ENCODE data around the gene MYOZ3. TPM values are rescaled to one million over a fixed set of nuclear protein-coding genes. Genes with fewer than 3 reads are reported as not detected.

MYOZ3 gene
- total and polyA plus RNA-seq, 10 of the 15 experiments (the other 5 are each of a cell fraction or from before 2014, with no cell fraction given) = 0.04 to 1.1 (median 0.10) TPM; not detected in 4

DNA sequence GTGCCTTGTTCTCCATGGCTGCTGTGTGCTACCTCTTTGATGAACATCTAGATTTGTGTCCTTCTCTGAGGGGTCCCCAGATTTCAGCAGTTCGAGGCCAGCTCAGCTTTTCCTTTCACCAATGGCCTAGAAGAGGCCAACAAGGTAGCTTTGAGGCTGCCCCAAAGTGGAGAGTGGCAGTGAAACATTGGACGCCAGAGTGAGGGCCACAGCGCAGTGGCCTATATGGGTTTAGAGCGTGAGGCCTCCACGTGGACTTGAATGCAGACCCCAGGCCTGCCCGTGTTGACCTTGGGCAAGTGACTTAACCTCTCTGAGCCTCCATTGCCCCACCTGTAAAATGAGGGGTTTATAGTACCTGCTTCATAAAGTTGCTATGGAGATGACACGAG, 11.8 kb downstream of the MYOZ3 start (continued):
- TF ChIP-seq ZNF622 (IDR thresholded peaks at IDR 0.05) = no peak

DNA sequence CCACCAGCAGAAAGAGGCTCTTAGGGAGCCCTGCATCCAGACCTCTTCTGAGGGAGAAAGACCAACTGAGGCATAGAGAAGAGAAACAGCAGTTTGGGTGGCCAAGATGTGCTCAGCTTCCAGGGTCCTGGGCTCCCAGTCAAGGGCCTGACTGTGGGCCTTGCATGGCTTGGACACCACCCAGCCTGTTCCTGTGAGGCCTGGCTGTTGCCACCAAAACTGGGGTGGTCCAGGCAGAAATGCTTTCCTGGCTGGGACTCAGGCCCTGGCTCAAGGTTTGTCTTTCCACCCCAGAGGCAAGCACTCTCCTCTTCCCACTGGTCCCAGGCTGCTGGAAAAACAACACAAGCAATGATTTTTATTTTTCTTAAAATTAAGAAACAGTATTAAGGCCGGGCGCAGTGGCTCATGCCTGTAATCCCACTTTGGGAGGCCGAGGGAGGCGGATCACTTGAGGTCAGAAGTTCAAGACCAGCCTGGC, 13.3 kb downstream of the MYOZ3 start:
- CTCF ChIA-PET = interaction anchor here (0.6 kb wide), 1 partner anchor 292 kb away, joined by 3 read pairs; no protein-coding TSS in a partner anchor
- no peak for FAIRE-seq

DNA sequence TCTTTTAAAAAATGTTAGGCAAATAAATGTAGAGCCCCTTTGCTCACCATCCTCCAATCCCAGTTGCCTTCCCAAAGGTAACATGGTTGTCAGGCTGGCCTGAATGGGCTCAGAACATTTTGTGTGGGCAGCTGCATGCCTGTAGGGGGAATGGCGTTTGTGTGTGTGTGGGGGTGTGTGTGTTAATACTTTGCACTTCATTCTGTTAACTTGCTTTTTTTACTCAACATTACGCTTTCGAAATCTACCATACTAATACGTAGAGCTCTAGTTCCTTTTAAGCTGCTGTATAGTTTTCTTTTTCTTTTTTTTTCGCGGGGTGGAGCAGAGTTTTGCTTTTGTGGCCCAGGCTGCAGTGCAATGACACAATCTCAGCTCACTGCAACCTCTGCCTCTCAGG, 14.0 kb downstream of the MYOZ3 start:
- BruUV-seq (replicated peaks) = no TSS peak
- H2AFZ ChIP-seq (ENCODE audit: control insufficient read depth, low read depth, low read length) = no peak overlapping the region
- ChIA-PET RAD21 (ENCODE audit: unreplicated experiment) (no interaction called here), CTCF (interaction anchor here (0.6 to 1.3 kb wide), 3 partner anchors 115 to 512 kb away, joined by 3 to 6 read pairs (median 3); no protein-coding TSS in a partner anchor), POLR2A (no interaction called here), SMC1A (ENCODE audit: uncharacterized antibody, unreplicated experiment) (no interaction called here)
- H3K79me2 ChIP-seq (ENCODE audit: control insufficient read depth, insufficient read depth, low read length) = no peaks in the 10 kb centered on the region
- H3K9me3 ChIP-seq (replicated peaks; ENCODE audit: control insufficient read depth, insufficient read depth, low read length) = no peaks in the 10 kb centered on the region
- ATAC-seq (no peak), DNase-seq (ENCODE audit: low read depth, low spot score) (no peak), FAIRE-seq (no peak)
- intact Hi-C loops (cut with micrococcal nuclease; ENCODE audit: unreplicated experiment) = no loop called here
- no peak overlapping the region for H3K4me3 ChIP-seq
- no peaks in the 10 kb centered on the region for H3K36me3 ChIP-seq (ENCODE audit: control insufficient read depth in 2 of 2, insufficient read depth in 2 of 2, low read length in 1 of 2)
- H3K9ac ChIP-seq (ENCODE audit: control insufficient read depth, insufficient read depth, low read length) = no peak overlapping the region
- in situ Hi-C loops (cut with MboI) = no loop called here
- H4K20me1 ChIP-seq (ENCODE audit: control insufficient read depth, insufficient read depth) = no peaks in the 10 kb centered on the region
- H3K4me1 ChIP-seq (ENCODE audit: control insufficient read depth, insufficient read depth, low read length) = no peaks in the 10 kb centered on the region
- no peak overlapping the region for H3K4me2 ChIP-seq (ENCODE audit: control insufficient read depth, insufficient read depth)
- peaks cover 2 to 18% of the 10 kb centered on the region in 2 experiments; a peak in 2 of 4 replicates for H3K27me3 ChIP-seq (replicated peaks in 1 of 2; ENCODE audit: control insufficient read depth in 2 of 2, insufficient read depth in 2 of 2, low read length in 1 of 2)
- H3K27ac ChIP-seq (ENCODE audit: control insufficient read depth, insufficient read depth) = no peak overlapping the region
- WGBS (ENCODE audit: insufficient coverage, insufficient replicate concordance, low lambda C conversion rate, missing lambda C conversion rate) = 74% methylated on average over 6 of the region's 6 CpGs
- TF ChIP-seq CBFB (IDR thresholded peaks at IDR 0.05; ENCODE audit: low read depth) = no peak
- TF ChIP-seq, protein P1, sequence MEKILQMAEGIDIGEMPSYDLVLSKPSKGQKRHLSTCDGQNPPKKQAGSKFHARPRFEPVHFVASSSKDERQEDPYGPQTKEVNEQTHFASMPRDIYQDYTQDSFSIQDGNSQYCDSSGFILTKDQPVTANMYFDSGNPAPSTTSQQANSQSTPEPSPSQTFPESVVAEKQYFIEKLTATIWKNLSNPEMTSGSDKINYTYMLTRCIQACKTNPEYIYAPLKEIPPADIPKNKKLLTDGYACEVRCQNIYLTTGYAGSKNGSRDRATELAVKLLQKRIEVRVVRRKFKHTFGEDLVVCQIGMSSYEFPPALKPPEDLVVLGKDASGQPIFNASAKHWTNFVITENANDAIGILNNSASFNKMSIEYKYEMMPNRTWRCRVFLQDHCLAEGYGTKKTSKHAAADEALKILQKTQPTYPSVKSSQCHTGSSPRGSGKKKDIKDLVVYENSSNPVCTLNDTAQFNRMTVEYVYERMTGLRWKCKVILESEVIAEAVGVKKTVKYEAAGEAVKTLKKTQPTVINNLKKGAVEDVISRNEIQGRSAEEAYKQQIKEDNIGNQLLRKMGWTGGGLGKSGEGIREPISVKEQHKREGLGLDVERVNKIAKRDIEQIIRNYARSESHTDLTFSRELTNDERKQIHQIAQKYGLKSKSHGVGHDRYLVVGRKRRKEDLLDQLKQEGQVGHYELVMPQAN (conservative IDR thresholded peaks at IDR 0.05) = no peak
- no peak for TF ChIP-seq SIN3A (IDR thresholded peaks at IDR 0.05; ENCODE audit: low read depth, low read length)
- TF ChIP-seq EP300 (IDR thresholded peaks at IDR 0.05; ENCODE audit: borderline replicate concordance in 1 of 2, control insufficient read depth in 1 of 2, low read depth in 2 of 2, low read length in 2 of 2) = no peak
- no peak for TF ChIP-seq ZNF622 (IDR thresholded peaks at IDR 0.05)

More for the DNA sequence above, 13.3 kb downstream of the MYOZ3 start:
- H3K4me2 ChIP-seq (ENCODE audit: control insufficient read depth, insufficient read depth) = no peak overlapping the region
- H3K9me3 ChIP-seq (replicated peaks; ENCODE audit: control insufficient read depth, insufficient read depth, low read length) = no peaks in the 10 kb centered on the region
- DNase-seq (ENCODE audit: low read depth, low spot score) = no peak
- no peak overlapping the region for H3K27ac ChIP-seq (ENCODE audit: control insufficient read depth, insufficient read depth)
- H2AFZ ChIP-seq (ENCODE audit: control insufficient read depth, low read depth, low read length) = no peak overlapping the region
- ATAC-seq = no peak
- no peaks in the 10 kb centered on the region for H4K20me1 ChIP-seq (ENCODE audit: control insufficient read depth, insufficient read depth)
- H3K4me1 ChIP-seq (ENCODE audit: control insufficient read depth, insufficient read depth, low read length) = no peaks in the 10 kb centered on the region
- H3K36me3 ChIP-seq (ENCODE audit: control insufficient read depth in 2 of 2, insufficient read depth in 2 of 2, low read length in 1 of 2) = no peaks in the 10 kb centered on the region
- no TSS peak for BruUV-seq (replicated peaks)
- intact Hi-C loops (cut with micrococcal nuclease; ENCODE audit: unreplicated experiment) = no loop called here
- WGBS (ENCODE audit: insufficient coverage, insufficient replicate concordance, low lambda C conversion rate, missing lambda C conversion rate) = 20% methylated on average over 4 of the region's 4 CpGs
- no peaks in the 10 kb centered on the region for H3K79me2 ChIP-seq (ENCODE audit: control insufficient read depth, insufficient read depth, low read length)
- TF ChIP-seq, protein P2, sequence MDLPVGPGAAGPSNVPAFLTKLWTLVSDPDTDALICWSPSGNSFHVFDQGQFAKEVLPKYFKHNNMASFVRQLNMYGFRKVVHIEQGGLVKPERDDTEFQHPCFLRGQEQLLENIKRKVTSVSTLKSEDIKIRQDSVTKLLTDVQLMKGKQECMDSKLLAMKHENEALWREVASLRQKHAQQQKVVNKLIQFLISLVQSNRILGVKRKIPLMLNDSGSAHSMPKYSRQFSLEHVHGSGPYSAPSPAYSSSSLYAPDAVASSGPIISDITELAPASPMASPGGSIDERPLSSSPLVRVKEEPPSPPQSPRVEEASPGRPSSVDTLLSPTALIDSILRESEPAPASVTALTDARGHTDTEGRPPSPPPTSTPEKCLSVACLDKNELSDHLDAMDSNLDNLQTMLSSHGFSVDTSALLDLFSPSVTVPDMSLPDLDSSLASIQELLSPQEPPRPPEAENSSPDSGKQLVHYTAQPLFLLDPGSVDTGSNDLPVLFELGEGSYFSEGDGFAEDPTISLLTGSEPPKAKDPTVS (IDR thresholded peaks at IDR 0.05; ENCODE audit: low read depth, low read length) = no peak
- no peak for TF ChIP-seq EED (IDR thresholded peaks at IDR 0.05; ENCODE audit: low read depth)
- TF ChIP-seq JUNB (IDR thresholded peaks at IDR 0.05) = no peak
- in situ Hi-C loops (cut with MboI) = no loop called here
- no peak overlapping the region for H3K9ac ChIP-seq (ENCODE audit: control insufficient read depth, insufficient read depth, low read length)
- H3K4me3 ChIP-seq = no peak overlapping the region
- ChIA-PET RAD21 (ENCODE audit: unreplicated experiment) (no interaction called here), POLR2A (no interaction called here), SMC1A (ENCODE audit: uncharacterized antibody, unreplicated experiment) (no interaction called here)
- H3K27me3 ChIP-seq (replicated peaks in 1 of 2; ENCODE audit: control insufficient read depth in 2 of 2, insufficient read depth in 2 of 2, low read length in 1 of 2) = peaks cover 2 to 19% of the 10 kb centered on the region in 2 experiments; a peak in 2 of 4 replicates
